IMR-90 (cell line): ENCODE measurements around the gene ITIH5. TPM values are rescaled to one million over a fixed set of nuclear protein-coding genes. Genes with fewer than 3 reads are reported as not detected.

Experiments used
- ATAC-seq: fragments of 200-7000 bp; cut with Tn5 transposase; 2 replicates; pipeline ENCODE4 v1.9.1; 2020; ENCODE audit warnings: low read depth, mild to moderate bottlenecking, moderate library complexity
- BruUV-seq: library from RNA; stranded (reverse); fragments of 400-500 nt; replicated peaks from 2 replicates; lab custom pipeline; 2021; lab: Mats Ljungman, UMichigan
- CTCF ChIA-PET: fragments of 300-600 bp; formaldehyde crosslinking; extraction: SDS; loops from one replicate; lab custom pipeline; 2021; ENCODE audit warnings: antibody characterized with exemption; lab: Yijun Ruan, JAX
- POLR2A ChIA-PET: fragments of 300-600 bp; sonication (Branson Sonifier 250); formaldehyde crosslinking; loops from one replicate; lab custom pipeline; 2022; ENCODE audit warnings: antibody characterized with exemption; ENCODE audit not compliant: unreplicated experiment; lab: Charles Lee
- DNase-seq: peaks from one replicate; pipeline ENCODE4 v3.0.0; 2013
- H2AFZ ChIP-seq: replicated peaks from 2 replicates; pipeline ENCODE3; 2013; ENCODE audit warnings: low read length, mild to moderate bottlenecking; ENCODE audit not compliant: poor library complexity
- H2AK5ac ChIP-seq: 2 replicates; pipeline ENCODE4 v1.6.1; 2013; ENCODE audit warnings: low read depth, low read length, inconsistent platforms
- H2AK9ac ChIP-seq: replicated peaks from 2 replicates; pipeline ENCODE3; 2013; ENCODE audit warnings: mild to moderate bottlenecking, low read depth, low read length, moderate library complexity; ENCODE audit not compliant: poor library complexity
- H2BK120ac ChIP-seq: 2 replicates; pipeline ENCODE4 v1.6.1; 2013; ENCODE audit warnings: low read depth, low read length, inconsistent platforms
- H2BK15ac ChIP-seq: 3 replicates; pipeline ENCODE4 v1.6.1; 2013; ENCODE audit warnings: low read depth, low read length, inconsistent platforms
- H2BK20ac ChIP-seq: 2 replicates; pipeline ENCODE4 v1.6.1; 2013; ENCODE audit warnings: low read depth, mild to moderate bottlenecking, inconsistent platforms, low read length, moderate library complexity
- H2BK5ac ChIP-seq: 2 replicates; pipeline ENCODE4 v1.6.1; 2013; ENCODE audit warnings: mild to moderate bottlenecking, low read depth, low read length, inconsistent platforms; ENCODE audit not compliant: poor library complexity, severe bottlenecking
- H3K14ac ChIP-seq: replicated peaks from 2 replicates; pipeline ENCODE4 v1.6.1; 2013; ENCODE audit warnings: low read depth, low read length, inconsistent platforms
- H3K18ac ChIP-seq: 2 replicates; pipeline ENCODE4 v1.6.1; 2013; ENCODE audit warnings: low read depth, low read length, control low read depth
- H3K23ac ChIP-seq: 2 replicates; pipeline ENCODE4 v1.6.1; 2013; ENCODE audit warnings: low read depth, low read length, inconsistent platforms
- H3K27ac ChIP-seq: 2 replicates; pipeline ENCODE4 v1.5.1; 2013; ENCODE audit warnings: mild to moderate bottlenecking, control low read depth, low read length; ENCODE audit not compliant: insufficient read depth
- H3K27me3 ChIP-seq: 2 replicates; pipeline ENCODE4 v1.6.1; 2013; ENCODE audit warnings: low read length; ENCODE audit not compliant: control insufficient read depth, insufficient read depth
- H3K36me3 ChIP-seq: 2 replicates; pipeline ENCODE4 v1.6.1; 2013; ENCODE audit warnings: low read length, mixed read lengths; ENCODE audit not compliant: control insufficient read depth, insufficient read depth
- H3K4ac ChIP-seq: 2 replicates; pipeline ENCODE4 v1.6.1; 2013; ENCODE audit warnings: low read depth, low read length, inconsistent platforms
- H3K4me1 ChIP-seq: 2 replicates; pipeline ENCODE4 v1.6.1; 2013; ENCODE audit warnings: low read length, mixed read lengths; ENCODE audit not compliant: control insufficient read depth, insufficient read depth
- H3K4me2 ChIP-seq: 2 replicates; pipeline ENCODE4 v1.6.1; 2013; ENCODE audit warnings: low read depth, mild to moderate bottlenecking, control low read depth, low read length, moderate library complexity
- H3K4me3 ChIP-seq: 2 replicates; pipeline ENCODE4 v1.5.1; 2013; ENCODE audit warnings: low read depth, mild to moderate bottlenecking, control low read depth, low read length, moderate library complexity; ENCODE audit not compliant: insufficient read depth
- H3K56ac ChIP-seq: 2 replicates; pipeline ENCODE4 v1.6.1; 2013; ENCODE audit warnings: low read length, inconsistent platforms; ENCODE audit not compliant: insufficient read depth; ENCODE audit errors: extremely low read depth
- H3K79me1 ChIP-seq, 2 experiments: 2 replicates each; pipeline ENCODE4 v1.6.1; 2013; ENCODE audit warnings: low read length in 2 of 2, inconsistent platforms in 1 of 2, low read depth in 1 of 2
- H3K9ac ChIP-seq: 2 replicates; pipeline ENCODE4 v1.6.1; 2013; ENCODE audit warnings: low read depth, low read length, control low read depth
- H3K9me1 ChIP-seq: 2 replicates; pipeline ENCODE4 v1.6.1; 2013; ENCODE audit warnings: low read length, inconsistent platforms; ENCODE audit not compliant: insufficient read depth
- H3K9me3 ChIP-seq: 2 replicates; pipeline ENCODE4 v1.6.1; 2013; ENCODE audit warnings: low read length; ENCODE audit not compliant: control insufficient read depth, insufficient read depth
- H4K20me1 ChIP-seq: 2 replicates; pipeline ENCODE4 v1.6.1; 2013; ENCODE audit warnings: low read length, inconsistent platforms; ENCODE audit not compliant: insufficient read depth
- H4K5ac ChIP-seq: 2 replicates; pipeline ENCODE4 v1.6.1; 2013; ENCODE audit warnings: mild to moderate bottlenecking, low read depth, low read length, control low read depth
- H4K8ac ChIP-seq, 2 experiments: 2 replicates each; pipeline ENCODE4 v1.6.1; 2013; ENCODE audit warnings: low read depth in 2 of 2, low read length in 2 of 2, control low read depth in 1 of 2, inconsistent platforms in 1 of 2
- H4K91ac ChIP-seq: 2 replicates; pipeline ENCODE4 v1.6.1; 2013; ENCODE audit warnings: low read depth, low read length, inconsistent platforms; ENCODE audit not compliant: insufficient read depth
- BHLHE40 ChIP-seq: fragments of 150-350 bp; IDR thresholded peaks from 2 replicates; pipeline ENCODE4 v1.6.1; 2016; ENCODE audit warnings: mild to moderate bottlenecking, low read depth, low read length
- CEBPB ChIP-seq: IDR thresholded peaks from 2 replicates; pipeline ENCODE4 v1.6.1; 2012; ENCODE audit warnings: low read depth, low read length, improper control_type of control experiment
- ELK1 ChIP-seq: fragments of 150-350 bp; IDR thresholded peaks from 2 replicates; pipeline ENCODE4 v1.6.1; 2016; ENCODE audit warnings: low read depth, mild to moderate bottlenecking, low read length, moderate library complexity, borderline replicate concordance
- MXI1 ChIP-seq: IDR thresholded peaks from 2 replicates; pipeline ENCODE4 v1.6.1; 2012; ENCODE audit warnings: low read depth, mild to moderate bottlenecking, low read length, moderate library complexity, borderline replicate concordance
- POLR2A ChIP-seq: IDR thresholded peaks from 2 replicates; pipeline ENCODE4 v1.6.1; 2012; ENCODE audit warnings: mild to moderate bottlenecking, low read depth, low read length
- RAD21 ChIP-seq: IDR thresholded peaks from 2 replicates; pipeline ENCODE4 v1.6.1; 2012; ENCODE audit warnings: low read length, improper control_type of control experiment
- WGBS, 2 experiments: methylation state at CpG; one replicate each; pipeline versions ENCODE4 v1.1.5 to v1.1.7; 2013; ENCODE audit warnings: missing lambda C conversion rate in 2 of 2; ENCODE audit not compliant: insufficient read length in 1 of 2; ENCODE audit errors: extremely low coverage in 2 of 2; 5-methylcytosine and 5-hydroxymethylcytosine counted together
- dilution Hi-C: fragments of 300-500 bp; cut with HindIII; formaldehyde crosslinking; loops from one replicate; pipeline ENCODE4 v1.14.3; 2018; ENCODE audit warnings: low sequenced_read_pairs; ENCODE audit not compliant: unreplicated experiment
- in situ Hi-C: fragments of 300-500 bp; cut with MboI; formaldehyde crosslinking; loops from 3 replicates; pipeline ENCODE4 v1.14.3; 2019; ENCODE audit warnings: low sequenced_read_pairs, inconsistent platforms, mixed read lengths
- intact Hi-C: fragments of 100-400 bp; cut with micrococcal nuclease; formaldehyde crosslinking; loops from 2 replicates; pipeline ENCODE4 v1.10.0; 2022
- polyA plus RNA-seq, 3 experiments: library from polyadenylated mRNA; depleted of rRNA; stranded (reverse); fragments of >200 nt; gene quantifications; 2 replicates each; pipeline ENCODE4 v1.2.3, GENCODE V29; 2012; ENCODE audit warnings: low replicate concordance in 1 of 3
- total RNA-seq: library from RNA; depleted of rRNA; stranded (reverse); fragments of >200 nt; gene quantifications from 2 replicates; pipeline ENCODE4 v1.2.3, GENCODE V29; 2012

The ITIH5 gene
- total and polyA plus RNA-seq, 2 of the 4 experiments (the other 2 are of a cell fraction), result under 0.01 to 0.07 TPM

GRCh38 chr10:7579681-7580080 is 87.1 kb downstream of the ITIH5 start:
- Histone ChIP-seq H4K91ac (no peak overlapping the region), H3K79me1 (no peaks in the 10 kb centered on the region), H2BK120ac (no peak overlapping the region), H4K5ac (no peak overlapping the region), H3K23ac (no peak overlapping the region), H2AK5ac (no peak overlapping the region), H3K9me1 (no peaks in the 10 kb centered on the region), H3K14ac (no peak overlapping the region), H3K18ac (no peak overlapping the region), H3K27ac (no peak overlapping the region), H4K8ac (no peak overlapping the region), H2AFZ (no peak overlapping the region), H3K36me3 (no peaks in the 10 kb centered on the region), H3K9me3 (peaks cover 2% of the 10 kb centered on the region; the same call in 1 of the 2 replicates), H2BK20ac (no peak overlapping the region), H3K4me1 (no peaks in the 10 kb centered on the region), H3K4ac (no peak overlapping the region), H2BK15ac (no peak overlapping the region), H3K27me3 (no peaks in the 10 kb centered on the region), H4K20me1 (no peaks in the 10 kb centered on the region), H3K4me3 (no peak overlapping the region), H2BK5ac (no peak overlapping the region), H2AK9ac (no peak overlapping the region), H3K4me2 (no peak overlapping the region), H3K9ac (no peak overlapping the region), H3K56ac (no peak overlapping the region)
- in situ Hi-C loops, result no loop called here
- DNase-seq, result no peak
- CTCF ChIA-PET, result no interaction called here
- POLR2A ChIA-PET, result no interaction called here
- dilution Hi-C loops, result no loop called here
- WGBS, 2 experiments, result 87% methylated on average over 10 of the region's 25 CpGs; no CpG with 5 or more reads in 1 of the 2 experiments
- TF ChIP-seq RAD21 (no peak), CEBPB (no peak), POLR2A (no peak), ELK1 (no peak), BHLHE40 (no peak), MXI1 (no peak)
- BruUV-seq, result no TSS peak
- intact Hi-C loops, result no loop called here
- ATAC-seq, result no peak
